ENCODE data around the gene NBPF3.

DNA sequence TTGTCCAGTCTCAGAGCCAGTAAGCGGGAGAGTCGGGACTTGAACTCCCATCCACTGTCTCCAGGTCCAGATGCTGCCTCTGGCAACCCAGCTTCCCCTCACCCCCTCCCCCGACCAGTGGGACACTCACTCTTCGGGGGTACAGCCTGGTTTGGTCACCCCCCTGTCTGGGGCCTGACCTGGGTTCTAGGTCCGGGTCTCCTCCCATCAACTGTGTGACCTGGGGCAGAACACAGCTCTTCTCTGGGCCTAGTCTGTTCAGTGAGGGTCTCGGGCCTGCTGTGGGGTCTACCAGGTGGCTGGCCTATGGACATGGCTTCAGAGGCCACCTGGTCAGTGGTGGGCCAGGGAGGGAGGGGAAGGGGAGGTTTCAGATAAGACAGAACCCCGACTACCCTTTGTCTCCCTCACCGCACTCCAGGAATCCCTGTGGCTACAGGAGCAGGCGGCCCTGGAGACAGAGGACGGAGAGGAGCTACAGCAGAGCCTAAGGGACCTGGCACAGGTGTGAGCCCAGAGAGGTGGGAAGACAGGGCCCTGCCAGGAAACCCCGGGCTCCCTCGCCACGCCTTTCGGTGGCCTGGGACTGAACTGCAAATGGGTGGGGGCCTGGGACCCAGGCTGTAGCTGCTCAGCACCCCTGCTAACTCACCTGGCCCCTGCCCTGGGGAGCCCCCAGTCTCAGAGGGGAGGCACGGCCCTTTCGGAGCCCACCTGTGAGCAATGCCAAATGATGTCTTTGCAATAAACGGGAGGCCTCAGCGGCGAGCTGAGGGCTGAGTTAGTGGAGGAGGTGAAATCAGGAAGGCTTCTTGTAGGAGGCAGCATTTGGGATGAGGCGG lies 4.1 kb upstream of the NBPF3 start:
- TF ChIP-seq, protein P1, sequence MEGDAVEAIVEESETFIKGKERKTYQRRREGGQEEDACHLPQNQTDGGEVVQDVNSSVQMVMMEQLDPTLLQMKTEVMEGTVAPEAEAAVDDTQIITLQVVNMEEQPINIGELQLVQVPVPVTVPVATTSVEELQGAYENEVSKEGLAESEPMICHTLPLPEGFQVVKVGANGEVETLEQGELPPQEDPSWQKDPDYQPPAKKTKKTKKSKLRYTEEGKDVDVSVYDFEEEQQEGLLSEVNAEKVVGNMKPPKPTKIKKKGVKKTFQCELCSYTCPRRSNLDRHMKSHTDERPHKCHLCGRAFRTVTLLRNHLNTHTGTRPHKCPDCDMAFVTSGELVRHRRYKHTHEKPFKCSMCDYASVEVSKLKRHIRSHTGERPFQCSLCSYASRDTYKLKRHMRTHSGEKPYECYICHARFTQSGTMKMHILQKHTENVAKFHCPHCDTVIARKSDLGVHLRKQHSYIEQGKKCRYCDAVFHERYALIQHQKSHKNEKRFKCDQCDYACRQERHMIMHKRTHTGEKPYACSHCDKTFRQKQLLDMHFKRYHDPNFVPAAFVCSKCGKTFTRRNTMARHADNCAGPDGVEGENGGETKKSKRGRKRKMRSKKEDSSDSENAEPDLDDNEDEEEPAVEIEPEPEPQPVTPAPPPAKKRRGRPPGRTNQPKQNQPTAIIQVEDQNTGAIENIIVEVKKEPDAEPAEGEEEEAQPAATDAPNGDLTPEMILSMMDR (IDR thresholded peaks at IDR 0.05; ENCODE audit: poor library complexity), result no peak
- TF ChIP-seq EZH2phosphoT487 (IDR thresholded peaks at IDR 0.05; ENCODE audit: low read depth, severe bottlenecking, unreplicated experiment) (no peak), EZH2 (IDR thresholded peaks at IDR 0.05; ENCODE audit: borderline replicate concordance) (no peak)

Measured in hepatocyte (in vitro differentiated cells).